Fibroblast of skin of right quadriceps (primary cell): ENCODE measurements around the gene EWSR1.

Source experiments
- DNase-seq: peaks from one replicate; pipeline ENCODE4 v3.0.0-alpha.2; 2013

The EWSR1 gene

DNA sequence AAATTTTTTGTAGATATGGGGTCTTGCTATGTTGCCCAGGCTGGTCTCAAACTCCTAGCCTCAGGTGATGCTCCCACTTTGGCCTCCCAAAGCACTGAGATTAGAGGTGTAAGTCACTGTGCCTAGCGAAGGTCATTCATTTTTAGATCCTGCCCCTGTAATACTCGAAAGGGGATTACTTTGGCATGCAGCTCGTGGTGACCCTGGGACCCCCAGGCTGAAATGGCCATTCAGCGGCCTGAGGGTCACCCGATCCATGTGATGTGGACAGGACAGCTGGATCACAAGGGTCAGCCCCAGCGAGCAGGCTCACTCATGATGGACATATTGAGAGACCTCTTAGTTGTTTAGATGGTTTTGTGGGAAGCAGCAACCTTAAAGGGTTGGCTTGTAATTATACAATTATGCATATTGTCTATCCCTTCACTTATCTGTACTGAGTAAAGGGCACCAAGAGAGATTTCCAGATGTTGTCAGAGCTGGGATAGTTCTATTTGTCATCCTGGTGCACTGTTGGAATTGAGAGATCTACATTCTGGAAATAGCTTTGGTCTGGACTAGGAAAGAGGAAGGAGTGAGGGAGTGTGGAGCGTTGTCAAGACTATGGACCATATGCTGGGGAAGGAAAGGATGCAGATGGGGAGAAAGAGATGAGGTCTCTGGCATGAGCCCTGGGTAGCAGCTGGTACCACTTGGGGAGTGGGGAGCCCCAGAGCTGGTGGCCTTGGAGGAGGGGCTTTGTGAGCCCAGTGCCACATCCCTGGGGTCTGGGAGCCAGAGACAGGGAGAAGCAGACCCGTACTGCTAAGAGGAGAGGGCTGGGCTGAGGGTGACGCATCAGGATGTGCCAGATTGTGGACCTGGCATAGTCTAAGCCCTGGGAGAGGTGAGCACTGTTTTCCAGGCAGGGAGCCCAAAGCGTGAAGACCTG, 15.8 kb upstream of the EWSR1 start:
- no peak for DNase-seq

DNA sequence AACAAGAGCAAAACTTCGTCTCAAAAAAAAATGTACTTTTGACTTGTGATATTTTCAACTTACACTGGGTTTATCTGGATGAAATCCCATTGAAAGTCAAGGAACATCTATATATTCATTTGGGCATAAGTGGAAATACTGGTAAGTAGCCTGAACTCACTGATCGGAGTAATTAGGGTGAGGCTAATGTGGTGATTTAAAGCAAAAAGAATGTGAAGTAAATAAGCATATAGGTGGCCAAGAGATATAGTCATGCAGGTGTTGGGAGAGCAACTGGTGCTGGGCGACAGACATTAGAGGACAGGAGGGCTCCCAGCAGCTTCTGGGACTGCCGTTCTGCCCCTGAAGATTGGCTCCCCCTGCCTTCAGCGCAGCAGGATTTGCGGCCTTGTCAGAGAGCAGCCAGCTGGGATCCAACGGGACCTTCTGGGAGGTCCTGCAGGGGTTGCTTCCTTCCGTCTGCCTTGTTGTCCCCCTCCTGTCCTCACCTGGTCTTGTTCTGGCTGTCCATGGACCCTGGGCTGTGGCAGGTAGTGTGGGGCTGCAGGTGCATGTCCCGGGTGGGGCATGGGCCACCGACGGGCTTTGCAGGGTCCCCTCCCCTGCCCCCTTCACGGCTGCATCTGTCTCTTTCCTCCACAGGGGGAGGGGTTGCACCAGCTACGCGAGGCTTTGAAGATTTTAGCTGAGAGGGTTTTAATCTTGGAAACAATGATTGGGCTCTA, 14.3 kb upstream of the EWSR1 start:
- no peak for DNase-seq

DNA sequence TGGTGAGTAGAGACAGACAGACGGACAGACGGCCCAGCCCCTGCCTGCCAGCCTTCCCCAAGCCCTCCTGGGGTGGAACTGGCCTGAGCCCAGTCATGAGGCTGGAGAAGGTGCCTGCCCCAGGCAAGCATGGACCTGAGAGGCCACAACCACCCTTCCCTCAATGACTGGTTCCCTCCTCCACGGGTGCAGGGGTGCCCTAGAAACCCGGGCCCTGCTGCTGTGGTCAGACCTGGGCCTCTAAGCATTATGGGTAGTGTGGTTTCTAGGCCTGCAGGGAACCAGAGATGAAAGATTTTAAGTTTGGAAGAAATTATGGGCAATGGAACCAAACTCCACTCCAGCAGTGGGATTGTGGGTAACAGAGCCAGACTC, 13.8 kb upstream of the EWSR1 start:
- DNase-seq, result no peak

DNA sequence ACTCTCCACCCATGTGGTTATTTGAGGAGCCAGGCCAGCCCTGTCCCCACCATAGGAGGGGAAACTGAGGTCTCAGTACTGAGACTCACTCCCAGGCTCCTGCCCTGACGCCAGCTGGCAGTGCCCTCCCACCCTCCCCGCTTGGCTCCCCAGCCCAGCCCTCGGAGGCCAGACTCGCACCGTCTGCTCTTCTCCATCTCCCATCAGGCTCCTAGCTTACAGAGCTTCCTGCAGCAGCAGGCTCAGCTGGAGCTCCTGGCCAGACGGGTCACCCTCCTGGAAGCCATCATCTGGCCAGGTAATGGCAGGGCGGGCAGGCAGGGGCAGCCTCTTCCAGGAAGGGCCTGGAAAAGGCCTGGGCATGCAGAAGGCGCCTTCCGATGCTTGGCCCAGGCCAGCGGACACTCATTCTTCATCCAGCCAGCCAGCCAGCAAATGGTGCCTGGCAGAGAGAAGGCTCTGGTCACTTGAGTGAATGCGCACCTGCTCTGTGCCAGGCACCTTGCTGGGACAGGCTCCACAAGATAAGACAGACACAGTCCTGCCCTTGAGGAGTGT, 12.9 kb upstream of the EWSR1 start:
- DNase-seq, result no peak

DNA sequence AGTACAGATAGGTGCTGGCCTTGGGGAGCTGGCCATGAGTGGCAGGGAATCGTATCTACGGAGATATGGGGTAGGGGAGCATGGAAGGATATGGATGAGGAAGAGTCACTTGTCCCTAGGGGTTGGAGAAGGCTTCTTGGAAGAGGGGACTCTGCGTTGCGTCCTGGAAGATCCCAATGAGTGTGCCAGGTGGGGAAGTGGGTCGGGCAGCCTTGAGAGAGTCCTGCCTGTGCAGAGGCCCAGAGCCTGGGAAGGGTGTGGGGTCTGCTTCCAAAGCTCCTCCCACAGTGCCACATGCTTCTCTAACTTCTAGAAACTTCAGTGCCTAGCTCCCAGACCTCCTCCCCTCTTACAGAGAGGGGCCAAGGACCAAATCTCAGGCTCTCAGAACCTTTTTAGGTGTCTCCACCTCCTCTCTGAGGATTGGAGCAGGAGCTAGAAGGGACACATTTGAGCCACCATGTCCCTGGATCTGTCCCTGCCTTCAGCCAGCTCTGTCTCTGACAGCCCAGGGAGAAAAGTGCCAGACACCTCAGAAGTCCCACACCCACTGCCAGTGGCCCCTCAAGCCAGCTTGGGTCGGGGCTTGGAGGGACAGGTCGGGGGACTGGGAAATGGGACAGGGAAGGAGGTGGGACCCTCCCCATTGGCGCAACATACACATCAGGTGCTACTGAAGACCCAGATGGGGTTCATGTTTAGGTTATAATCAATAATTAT, 11.3 kb upstream of the EWSR1 start:
- no peak for DNase-seq

DNA sequence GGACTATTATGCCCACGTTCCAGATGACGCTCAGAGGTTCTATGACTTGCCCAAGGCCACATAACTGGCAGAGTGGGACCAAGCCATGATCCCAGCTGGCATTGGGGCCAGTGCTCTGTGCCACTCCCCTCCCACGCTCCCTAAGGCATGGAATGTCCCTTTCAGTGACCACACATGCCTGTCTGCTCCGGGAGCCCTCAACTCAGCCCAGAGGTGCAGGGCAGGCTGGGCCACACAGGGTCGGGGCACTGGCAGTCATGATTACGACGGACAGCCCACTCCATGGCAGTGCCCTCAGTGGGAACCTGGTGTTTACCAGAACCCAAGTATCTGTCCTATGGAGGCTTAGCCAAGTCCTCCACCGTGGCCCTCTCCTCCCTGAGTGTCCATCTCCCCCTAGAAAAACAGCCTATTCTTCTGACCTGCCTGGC, 10.3 kb upstream of the EWSR1 start:
- DNase-seq, result no peak

DNA sequence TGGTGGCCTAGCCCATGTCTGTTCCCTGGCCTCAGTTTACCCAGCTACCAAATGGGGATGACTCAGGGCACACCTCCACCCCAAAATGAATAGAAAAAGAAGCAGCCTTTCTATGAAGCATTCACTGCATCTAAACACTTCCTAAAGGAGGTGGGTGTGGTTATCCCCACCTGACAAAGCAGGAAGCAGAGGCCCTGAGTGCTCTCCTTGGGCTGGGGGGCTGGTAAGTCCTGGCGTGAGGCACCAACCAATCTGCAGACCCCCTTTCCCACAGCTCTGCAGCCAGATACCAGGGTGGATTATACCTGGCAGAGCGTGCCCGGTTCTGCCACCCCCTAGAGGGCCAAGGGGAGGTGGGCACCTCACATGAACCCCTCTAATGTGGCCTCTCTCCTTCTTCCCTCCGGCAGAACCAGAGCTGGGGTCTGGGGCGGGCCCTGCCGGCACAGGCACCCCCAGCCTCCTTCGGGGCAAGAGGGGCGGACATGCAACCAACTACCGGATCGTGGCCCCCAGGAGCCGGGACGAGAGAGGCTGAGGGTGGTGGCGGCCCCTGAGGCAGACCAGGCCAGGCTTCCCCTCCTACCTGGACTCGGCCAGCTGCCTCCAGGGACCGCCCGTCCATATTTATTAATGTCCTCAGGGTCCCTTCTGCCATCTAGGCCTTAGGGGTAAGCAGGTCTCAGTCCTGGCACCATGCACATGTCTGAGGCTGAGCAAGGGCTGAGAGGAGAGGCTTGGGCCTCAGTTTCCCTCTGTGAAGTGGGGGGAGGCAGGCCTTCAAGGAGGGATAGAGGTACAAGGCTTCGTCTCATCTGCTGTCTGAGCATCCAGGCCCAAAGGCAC, 9.4 kb upstream of the EWSR1 start:
- no peak for DNase-seq

DNA sequence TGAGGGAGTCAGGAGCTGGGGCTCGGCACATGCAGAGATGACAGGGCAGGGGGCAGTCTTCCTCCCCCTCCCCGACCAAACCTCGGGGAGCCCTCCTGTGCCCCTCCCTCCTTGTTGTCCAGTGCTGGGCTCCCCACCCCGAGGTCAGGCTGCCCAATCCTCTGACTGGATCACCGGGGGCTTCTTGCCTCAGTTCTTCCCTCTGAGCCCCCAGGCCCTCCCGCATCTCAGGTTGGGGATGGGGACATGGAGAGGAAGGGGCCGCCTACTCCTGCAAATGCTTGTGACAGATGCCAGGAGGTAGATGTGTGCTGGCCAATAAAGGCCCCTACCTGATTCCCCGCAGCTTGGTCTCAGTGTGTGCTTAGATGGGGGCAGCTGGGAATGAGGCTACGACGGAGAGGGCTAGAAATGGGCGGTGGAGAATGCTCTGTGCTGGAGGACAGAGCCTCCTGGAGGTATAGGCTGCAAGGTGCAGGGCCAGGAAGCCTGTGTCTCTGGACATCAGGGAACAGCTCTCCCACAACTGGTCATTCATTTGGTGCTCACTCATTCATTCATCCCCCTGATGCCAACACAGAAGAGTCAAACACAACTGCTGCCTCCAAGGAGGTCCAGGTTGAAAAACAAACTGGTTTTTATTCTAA, 8.7 kb upstream of the EWSR1 start:
- DNase-seq, result no peak

DNA sequence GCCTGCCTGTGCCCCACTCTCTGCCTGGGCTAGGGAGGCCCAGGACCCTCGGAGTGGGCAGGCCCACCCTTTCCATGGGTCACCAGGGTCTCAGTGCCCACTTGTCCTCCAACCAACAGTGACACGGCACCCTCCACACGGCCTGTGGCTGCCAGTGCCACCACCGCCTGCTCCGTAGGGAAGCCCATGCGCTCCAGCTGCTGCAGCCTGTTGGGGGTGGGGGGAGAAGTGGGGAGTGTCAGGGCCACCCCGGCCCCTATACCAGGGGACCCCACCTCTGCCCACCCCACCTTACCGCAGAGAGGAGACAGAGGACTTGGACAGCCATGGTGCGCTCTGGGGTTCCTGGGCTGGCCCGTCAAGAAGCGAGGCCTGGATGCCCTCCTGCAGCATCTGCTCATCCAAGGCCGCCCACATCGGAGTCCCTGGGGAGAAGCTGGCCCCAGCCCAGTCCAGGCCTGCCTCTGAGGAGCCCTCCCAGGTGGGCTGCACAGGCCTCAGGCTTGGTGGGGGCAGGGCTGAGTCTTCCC, 8.0 kb upstream of the EWSR1 start:
- DNase-seq, result no peak

DNA sequence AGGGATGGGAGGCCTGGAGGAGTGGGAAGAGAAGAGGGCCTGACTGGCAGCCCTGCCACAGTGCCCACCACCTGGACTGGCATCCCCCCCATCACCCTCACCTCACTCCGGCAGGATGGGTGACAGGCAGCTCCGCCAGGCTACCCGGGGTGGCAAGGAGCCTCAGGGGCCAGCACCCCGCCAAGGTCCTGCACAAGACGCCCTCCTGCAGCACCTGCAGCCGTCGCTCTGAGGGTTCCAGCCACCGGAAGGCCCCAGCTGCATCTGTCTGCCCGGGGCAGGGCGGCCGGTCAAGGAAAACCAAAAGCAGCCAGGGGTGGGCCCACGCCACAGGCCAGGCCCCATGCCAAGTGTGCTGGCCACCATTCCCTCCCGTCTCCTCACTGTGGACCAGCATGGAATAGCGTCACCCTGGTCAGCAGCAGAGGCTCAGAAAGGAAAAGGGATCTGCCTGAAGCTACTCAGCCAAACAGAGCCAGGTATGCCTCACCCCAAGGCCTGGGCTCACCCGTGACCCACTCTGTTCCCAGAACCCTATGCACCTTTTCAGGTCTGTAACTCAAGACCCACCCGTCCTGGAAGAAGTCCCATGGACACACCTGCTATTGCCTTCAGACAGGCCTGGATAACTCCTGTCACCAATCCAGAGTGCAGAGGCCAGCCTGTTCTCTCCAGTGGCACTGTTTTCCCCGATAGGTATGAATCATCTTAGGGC, 7.3 kb upstream of the EWSR1 start:
- no peak for DNase-seq

DNA sequence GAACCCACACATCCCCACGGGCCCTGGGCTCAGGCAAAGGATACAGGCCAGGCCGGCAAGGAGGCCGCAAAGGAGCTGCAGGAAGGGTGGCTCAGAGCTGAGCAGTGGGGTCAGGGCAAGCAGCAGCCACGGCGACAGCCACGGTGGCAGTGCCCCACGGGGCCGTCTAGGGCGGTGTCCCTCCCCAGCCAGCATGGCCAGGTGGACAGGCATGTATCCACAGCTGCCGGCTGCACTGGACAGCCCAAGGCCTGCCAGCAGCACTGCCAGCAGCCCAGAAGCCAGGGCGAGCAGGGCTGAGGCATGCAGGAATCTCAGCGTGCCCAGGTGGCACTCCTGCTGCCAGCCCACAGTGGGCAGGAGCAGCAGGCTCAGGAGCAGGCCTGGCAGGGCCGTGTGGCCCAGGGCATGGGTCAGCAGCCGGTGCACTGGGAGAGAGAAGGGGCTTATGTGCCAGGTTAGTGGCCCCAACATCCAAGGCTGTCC, 4.2 kb upstream of the EWSR1 start:
- DNase-seq, result no peak

DNA sequence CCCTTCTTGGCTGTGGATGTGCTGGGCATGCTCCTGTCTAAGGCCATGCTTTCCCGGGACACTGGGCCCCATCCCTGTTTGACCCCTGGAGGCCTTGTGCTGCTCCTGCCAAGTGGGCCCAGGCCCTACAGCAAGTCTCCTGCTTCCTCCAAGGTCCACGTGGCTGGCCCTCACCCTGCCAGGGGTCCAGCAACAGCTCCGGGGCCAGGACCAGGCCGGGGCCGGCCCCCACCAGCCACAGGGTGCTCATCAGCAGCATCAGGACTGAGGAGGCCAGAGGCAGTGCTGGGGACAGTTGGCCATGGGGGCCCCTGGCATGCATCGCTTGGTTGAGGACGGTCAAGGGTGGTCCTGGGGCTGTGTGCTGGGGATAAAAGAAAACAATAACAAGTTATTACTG, 2.8 kb upstream of the EWSR1 start:
- DNase-seq, result no peak

DNA sequence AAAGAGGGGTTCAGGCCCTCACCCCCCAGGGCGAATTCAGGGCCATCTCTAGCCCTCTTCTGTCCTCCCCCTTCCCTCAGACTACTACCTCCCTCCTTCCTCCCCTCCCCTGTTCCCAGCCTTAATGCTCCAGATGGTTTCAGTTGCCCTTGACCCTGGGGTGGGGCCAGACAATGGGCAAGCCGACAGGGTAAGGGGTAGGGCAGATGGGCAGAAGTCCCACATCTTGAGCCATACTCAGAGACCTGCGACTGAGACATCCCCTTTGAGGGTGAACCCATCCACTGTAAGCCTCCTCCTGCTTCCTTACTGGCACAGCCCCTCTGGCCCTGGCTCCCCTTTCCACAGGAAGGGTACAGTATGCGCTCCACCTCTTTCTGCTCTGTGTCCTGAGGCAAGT, 2.1 kb upstream of the EWSR1 start:
- no peak for DNase-seq

DNA sequence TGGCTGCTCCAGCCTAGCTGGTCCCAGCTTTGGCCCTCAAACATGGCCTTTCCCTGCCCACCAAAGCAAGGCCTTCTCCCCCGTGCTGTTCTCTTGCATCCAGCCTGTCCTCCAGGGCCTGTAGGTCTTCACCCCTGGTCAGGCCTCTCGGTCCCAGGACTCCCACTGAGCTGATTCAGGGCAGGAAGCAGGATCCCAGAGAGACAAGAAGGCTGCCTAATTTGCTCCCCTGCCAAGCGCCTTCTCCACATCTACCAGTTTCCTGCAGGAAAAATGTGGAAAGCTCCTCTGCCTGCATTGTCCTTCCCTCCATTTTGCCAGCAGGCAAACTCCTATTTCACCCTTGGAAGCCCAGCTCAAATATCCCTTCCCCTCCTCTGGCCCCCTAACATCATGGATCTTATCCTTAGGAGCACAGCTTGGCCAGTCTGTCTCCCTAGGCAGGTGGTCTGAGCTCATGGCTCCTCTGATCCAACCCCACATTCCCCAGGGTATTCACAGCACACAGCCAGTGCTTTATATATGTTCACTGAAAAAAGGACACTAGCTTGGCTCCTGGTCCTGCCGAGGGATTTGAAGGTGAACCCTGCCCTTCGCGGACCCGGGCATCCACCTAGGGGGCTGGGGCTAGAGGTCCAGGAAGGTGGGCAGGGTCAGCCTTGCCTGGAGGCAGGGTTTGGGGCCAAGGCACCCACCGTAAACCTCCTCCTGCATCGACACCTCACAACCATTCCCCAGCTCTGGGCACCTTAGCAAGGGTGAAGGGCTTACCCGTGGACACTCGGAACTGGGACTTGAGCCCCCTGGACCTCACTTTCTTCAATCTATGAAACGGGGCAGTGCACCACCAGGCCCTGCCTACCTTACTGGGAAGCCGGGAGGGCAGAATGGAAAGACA, 1.3 kb upstream of the EWSR1 start:
- peak; percentile 20 for DNase-seq

DNA sequence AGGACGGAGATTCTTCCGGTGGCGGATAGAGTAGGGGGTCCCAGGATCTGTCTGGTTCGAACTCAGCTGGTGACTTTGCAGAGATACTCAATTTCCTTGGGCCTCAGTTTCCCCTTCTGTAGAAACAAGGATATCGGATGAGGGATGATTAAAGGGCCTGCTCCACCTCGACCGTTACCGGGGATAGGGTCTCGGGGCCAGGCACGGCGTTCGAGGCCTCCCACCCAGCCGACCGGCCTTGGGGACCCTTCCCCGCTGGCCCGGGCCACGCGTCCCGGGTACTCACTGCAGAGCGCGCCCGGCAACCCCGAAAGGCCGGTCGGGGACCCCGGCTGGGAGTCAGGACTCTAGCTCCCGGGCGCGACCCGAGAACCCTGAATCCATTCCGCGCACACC, 608 bp upstream of the EWSR1 start:
- DNase-seq, result no peak

DNA sequence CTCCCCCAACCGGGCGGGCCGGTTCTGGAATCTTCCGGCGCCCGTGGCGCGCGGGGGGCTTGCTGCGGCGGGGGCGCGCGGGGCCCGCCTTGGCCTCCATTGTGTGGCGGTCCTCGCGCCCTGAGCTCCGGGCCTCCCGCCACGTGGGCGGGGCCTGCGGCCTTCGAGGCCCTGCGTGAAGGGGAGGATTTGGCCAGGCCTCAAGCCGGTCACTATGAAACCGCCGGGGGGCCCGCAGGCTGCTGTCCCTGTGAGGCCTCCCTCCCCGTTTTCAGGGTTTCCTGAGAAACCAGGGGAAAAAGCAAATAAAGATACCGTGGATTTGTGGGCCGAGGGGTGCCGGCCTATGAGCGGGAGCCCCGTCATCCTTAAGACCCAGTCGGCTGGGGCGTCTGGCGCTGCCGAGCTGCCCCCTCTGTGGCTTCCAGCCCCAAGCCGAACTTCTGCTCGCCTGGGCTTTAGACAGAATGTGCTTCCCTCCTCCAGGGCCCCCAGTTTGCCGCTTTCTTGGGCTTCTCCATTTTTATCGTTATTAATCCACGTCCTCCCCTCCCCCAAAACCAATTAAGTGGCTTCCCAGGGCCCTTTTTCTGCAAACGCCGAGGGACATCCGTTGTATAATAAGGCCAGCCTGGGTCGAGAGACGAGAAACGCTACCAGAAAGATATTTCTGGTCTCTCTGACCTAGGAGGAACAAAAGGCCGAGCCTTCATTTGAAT, 602 bp downstream of the EWSR1 start:
- DNase-seq, result peak; percentile 62

DNA sequence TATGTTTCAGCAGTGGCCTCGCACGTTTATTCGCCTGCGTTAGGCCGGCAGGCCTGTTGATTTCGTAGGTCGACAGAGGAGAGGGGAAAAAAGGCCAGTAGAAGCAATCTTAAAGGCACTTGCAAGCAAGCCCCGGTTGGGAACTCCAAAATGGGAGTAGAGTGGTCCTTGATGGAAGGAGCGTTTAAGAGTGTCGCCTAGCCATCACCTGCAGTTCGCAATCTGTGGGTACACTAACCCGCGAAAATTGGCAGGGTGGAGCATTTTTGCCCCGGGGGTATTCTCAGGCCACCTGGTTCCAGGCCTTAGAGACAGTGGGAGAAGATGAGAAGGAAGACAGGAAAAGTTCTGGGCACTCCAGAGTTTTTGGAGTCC, 1.1 kb downstream of the EWSR1 start:
- DNase-seq, result no peak

DNA sequence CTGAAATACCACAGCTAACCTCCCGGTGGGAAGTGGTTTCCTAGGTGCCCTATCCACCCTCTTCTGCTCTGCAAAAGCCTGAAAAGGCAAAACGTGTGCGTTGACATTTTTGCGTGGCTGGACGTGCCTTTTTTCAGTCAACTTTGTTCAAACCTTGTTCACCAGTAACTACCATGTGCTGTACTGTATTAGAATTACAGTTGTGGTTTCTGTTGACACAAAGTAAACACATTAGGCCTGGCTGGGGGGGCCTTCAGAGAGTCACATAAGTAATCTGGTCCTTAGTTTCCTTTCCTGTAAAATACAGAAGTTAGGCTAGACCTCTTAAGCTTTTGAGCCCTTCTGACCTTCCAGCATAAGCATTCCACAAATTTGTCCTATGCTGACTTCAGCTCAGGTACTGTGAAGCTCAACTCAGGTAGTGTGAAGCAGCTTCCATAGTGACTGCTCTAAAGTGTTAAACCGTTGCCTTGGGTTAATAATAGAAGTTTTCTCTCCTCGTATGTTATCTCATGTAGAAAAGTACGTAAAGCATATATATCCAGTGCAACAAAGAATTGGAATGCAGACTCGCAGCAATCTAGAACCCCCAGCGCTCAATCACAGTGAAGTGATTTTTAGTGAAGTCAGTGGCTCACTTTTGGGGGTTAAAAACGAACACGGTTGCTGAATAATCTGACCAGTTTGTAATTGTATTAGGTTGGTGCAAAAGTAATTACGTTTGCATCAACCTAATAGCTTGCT, 1.8 kb downstream of the EWSR1 start:
- DNase-seq, result no peak
